ENCODE data around the gene SH2B2.

DNA sequence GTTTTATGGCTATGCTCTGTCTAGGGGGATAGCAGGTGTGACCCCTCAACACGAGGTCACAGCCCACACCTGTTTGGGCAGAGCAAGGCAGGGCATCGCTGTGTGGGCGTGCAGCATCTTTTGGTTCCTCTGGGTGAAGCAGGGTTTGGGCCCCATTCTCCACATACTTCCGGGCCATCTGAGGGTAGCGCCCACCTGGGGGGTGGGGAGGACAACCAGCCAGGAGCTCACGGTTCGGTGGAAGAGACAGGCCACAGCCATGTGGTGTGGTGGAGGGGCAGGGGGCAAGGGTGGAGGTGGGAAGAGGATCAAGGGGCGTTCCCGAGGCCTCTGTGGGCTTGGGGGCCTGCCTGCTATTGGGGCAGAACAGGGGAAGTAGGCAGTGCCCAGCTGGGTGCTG is 2.4 kb downstream of the SH2B2 start:
- TF ChIP-seq CTCF (IDR thresholded peaks at IDR 0.05) (no peak), POLR2A (IDR thresholded peaks at IDR 0.05) (no peak), POLR2AphosphoS5 (IDR thresholded peaks at IDR 0.05) (no peak), EP300 (IDR thresholded peaks at IDR 0.05) (no peak)

Measured in suprapubic skin (tissue), 4 donors.